NOMO-1 (cell line): ENCODE results near the gene SLC25A45.
A peak's percentile ranks its signal among the peaks of the same experiment; 100 is the strongest.

ENCODE experiments used
- DNase-seq, 2 experiments: peaks; one replicate each; lab custom pipeline; 2025; ENCODE audit not compliant: unreplicated experiment in 2 of 2; lab: John Stamatoyannopoulos, UW

SLC25A45 gene

GRCh38 chr11:65389294-65389980 is 7.0 kb upstream of the SLC25A45 start:
- DNase-seq: no peak

- no peak for DNase-seq
Observed at GRCh38 chr11:65388731-65389130, 6.3 kb upstream of the SLC25A45 start.

- peak; percentile 79 to 80 for DNase-seq
Observed at GRCh38 chr11:65386307-65387140, 4.1 kb upstream of the SLC25A45 start, which contains the start of gene FRMD8. Gene FRMD8, plus strand, starts transcription at chr11:65386637. Its CDS starts 400 bp downstream, at chr11:65387037.

GRCh38 chr11:65384301-65384889 is 1.9 kb upstream of the SLC25A45 start:
- DNase-seq: no peak

GRCh38 chr11:65383778-65384177 is 1.3 kb upstream of the SLC25A45 start:
- no peak for DNase-seq

GRCh38 chr11:65382804-65383368 is 440 bp upstream of the SLC25A45 start:
- DNase-seq: no peak

GRCh38 chr11:65381716-65382032 is 772 bp downstream of the SLC25A45 start:
- DNase-seq: peak; percentile 26 to 47

GRCh38 chr11:65380460-65381119 is 1.9 kb downstream of the SLC25A45 start:
- no peak for DNase-seq

DNA sequence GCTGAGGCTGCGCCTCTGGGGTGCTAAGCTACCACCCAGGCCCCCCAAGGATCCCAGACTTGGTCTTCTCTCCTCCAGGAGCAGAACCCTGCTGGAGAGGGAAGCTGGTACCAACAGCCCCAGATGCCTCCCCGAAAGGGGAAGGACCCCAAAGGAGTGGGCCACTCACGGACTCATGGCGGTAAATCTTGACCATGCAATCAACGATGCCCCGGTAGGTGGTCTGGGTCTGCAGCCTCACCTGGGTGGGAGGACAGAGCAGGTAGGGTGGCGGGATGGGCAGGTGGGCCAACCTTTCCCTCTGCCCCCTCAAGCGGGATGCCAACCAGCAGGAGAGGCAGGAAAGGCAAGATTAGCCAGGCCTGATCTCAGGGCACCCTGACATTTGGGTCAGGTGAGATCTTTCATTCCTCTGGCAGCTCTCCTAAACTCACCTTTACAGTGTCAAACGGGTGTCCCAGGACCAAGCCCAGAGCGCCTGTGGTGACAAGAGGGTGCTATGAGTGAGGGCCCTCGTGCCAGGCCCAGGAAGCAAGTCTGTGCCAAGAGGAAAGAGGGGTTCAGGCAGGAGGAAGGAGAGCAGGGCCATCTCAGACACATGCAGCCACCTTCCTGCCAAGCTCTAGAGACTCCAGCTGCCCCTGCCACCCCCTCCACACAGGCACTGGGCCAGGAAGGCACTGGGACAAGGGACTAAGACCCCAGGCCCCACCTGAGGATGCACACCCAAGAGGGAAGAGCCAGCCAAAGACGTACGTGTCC is 2.6 kb downstream of the SLC25A45 start:
- no peak for DNase-seq

DNA sequence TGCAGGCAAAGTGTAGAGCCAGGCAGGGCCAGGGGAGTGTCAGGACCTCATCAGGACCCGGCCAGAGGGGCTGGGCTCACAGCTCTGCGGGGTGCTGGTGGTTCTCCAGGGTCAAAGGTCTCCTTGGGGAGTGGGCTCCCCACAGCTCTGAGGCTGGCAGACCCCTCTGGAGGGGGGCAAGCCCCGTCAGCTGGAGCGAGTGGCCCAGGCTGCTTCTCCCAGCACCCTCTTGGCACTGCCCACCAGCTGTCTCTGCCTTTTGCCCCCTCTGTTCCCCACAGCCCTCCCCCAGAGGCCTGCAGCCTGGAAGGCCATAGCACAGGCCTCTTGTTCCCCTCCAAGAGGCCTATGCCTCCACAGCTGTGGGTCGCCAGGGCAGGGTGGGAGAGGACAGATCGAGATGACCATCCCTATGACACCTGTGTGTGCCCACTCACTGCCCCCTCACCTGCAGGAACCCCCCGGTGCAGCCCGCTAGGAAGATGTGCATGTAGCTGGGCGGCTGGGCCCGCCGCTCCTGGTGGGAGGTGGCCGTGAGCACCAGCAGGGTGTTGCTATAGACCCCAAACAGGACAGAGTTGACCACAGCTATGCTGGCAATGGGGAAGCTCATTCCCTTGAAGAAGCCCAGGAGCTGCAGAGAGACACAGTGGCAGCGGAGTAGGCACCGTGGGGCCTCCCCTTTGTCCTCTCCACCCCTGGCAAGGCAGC is 3.4 kb downstream of the SLC25A45 start:
- no peak for DNase-seq

GRCh38 chr11:65378208-65378927 is 4.1 kb downstream of the SLC25A45 start:
- peak; percentile 87 to 90 for DNase-seq

DNA sequence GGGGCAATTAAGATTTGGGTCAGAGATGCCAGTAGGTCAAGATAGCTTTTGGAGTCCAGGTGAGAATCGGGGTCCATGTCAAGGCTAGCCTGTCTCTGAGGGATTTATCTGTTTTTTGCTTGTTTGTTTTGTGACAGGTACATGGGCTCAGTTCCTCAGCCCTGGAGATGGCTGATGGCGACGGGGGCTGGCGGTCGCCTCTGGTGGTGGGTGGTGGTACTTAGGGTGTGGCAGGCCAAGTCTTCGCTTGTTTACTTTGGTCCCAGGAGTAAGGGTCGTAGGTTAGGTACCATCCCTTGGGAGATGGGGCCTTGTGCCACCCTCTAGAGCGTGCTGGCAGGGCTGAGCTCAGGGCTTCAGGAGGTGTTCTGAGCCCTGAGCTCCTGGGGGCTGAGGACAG is 4.7 kb downstream of the SLC25A45 start:
- no peak for DNase-seq

DNA sequence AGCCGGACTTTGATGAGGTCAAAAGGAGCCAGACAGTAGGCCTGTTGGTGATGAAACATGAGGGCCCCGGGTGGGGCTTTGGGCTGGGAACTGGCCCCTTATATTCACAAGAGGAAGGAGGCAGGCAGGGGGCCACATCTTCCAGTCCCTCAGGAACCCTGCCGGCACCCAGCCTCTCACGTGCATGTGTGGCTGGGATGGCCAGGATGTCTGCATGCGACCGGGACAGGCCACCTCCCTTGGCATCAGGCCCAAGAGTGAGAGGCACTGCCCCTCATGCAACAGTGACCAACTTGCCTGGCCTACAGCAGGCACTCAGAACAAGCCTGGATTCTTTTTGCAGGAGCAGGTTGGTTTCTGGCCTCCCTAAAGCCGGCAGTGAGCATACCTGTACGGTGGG is 5.4 kb downstream of the SLC25A45 start:
- DNase-seq: no peak

GRCh38 chr11:65376138-65376713 is 6.2 kb downstream of the SLC25A45 start:
- DNase-seq: no peak

DNA sequence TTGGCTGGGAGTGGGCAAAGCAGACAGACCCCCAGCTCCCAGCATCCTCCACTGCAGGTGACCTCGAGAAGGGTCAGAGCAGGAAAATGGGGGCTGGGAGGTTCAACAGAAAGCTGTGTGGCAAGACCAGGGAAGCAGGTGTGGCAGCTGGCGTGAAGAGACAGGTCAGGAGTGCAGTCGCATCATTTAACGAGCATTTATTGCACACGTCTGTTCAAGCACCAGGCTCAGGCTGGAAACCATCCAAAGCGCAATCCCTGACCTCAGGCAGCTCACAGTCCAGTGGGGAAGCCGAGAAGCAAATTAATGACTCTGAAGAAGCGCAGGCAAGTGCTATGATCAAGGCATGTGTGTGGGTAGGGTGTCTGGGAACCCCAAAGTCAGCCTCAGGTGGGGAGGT is 7.4 kb downstream of the SLC25A45 start:
- DNase-seq: no peak

GRCh38 chr11:65373839-65374580 is 8.4 kb downstream of the SLC25A45 start:
- no peak for DNase-seq

- no peak for DNase-seq
Observed at GRCh38 chr11:65370659-65371049, 11.8 kb downstream of the SLC25A45 start.

DNA sequence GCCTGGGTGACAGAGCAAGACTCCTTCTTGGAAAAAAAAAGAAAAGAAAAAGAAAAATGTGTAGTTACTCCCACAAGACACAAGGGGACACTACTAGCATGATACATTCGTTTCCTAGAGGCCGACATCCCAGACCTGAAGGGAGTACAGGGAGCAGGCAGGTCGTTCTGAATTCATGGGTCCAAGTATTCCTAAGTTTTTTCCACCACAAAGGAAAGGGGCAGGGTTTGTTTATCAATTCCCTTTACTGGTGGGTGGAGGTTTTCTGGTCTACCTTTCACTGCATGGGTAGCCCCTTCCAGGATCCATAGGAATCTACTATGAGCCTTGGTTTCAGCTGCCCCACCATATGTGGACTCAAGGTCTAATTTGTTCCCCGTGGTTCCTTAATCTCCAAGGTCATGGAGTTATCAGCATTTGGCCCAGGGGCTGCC is 16.1 kb downstream of the SLC25A45 start:
- DNase-seq: peak; percentile 34 to 77
